Spleen (tissue), 11 donors: Measurements from ENCODE around the gene NIPA2. TPM values are rescaled to one million over a fixed set of nuclear protein-coding genes. Genes with fewer than 3 reads are reported as not detected.

ENCODE experiments used
- DNase-seq: peaks from one replicate; pipeline ENCODE4 v3.0.0-alpha.2; 2020
- H3K27ac ChIP-seq, 8 donors: fragments of 200-600 bp; sonication (generic) in 7 of 8; 1 replicate in 4 of 8; 2 replicates in 4 of 8; pipeline versions ENCODE4 v1.5.0 to v1.8.0; 2016 to 2021; ENCODE audit warnings: inconsistent platforms in 4 of 8, mild to moderate bottlenecking in 4 of 8, moderate library complexity in 1 of 8
- H3K27me3 ChIP-seq, 7 donors: fragments of 200-600 bp; sonication (generic) in 6 of 7; replicated peaks in 1 of 7; 1 replicate in 4 of 7; 2 replicates in 3 of 7; pipeline versions ENCODE4 v1.5.0 to v1.8.0; 2016 to 2021; ENCODE audit warnings: inconsistent platforms in 3 of 7, mild to moderate bottlenecking in 1 of 7
- H3K36me3 ChIP-seq, 6 donors: fragments of 200-600 bp; sonication (generic) in 5 of 6; 1 replicate in 4 of 6; 2 replicates in 2 of 6; pipeline versions ENCODE4 v1.5.0 to v1.8.0; 2016 to 2021; ENCODE audit warnings: inconsistent platforms in 2 of 6
- H3K4me1 ChIP-seq, 6 donors: fragments of 200-600 bp; sonication (generic) in 5 of 6; 1 replicate in 3 of 6; 2 replicates in 3 of 6; pipeline versions ENCODE4 v1.5.0 to v1.8.0; 2016 to 2021; ENCODE audit warnings: inconsistent platforms in 3 of 6
- H3K4me3 ChIP-seq, 8 donors: fragments of 200-600 bp; sonication (generic) in 7 of 8; 1 replicate in 4 of 8; 2 replicates in 4 of 8; pipeline versions ENCODE4 v1.5.0 to v1.8.0; 2016 to 2021; ENCODE audit warnings: inconsistent platforms in 4 of 8, mild to moderate bottlenecking in 4 of 8, moderate library complexity in 2 of 8
- H3K9me3 ChIP-seq, 8 donors: fragments of 200-600 bp; sonication (generic) in 7 of 8; 1 replicate in 4 of 8; 2 replicates in 4 of 8; pipeline versions ENCODE4 v1.5.0 to v1.8.0; 2016 to 2021; ENCODE audit warnings: inconsistent platforms in 4 of 8
- POLR2A ChIP-seq, 3 donors: fragments of 450-650 bp; IDR thresholded peaks; one replicate each; pipeline ENCODE4 v1.5.1; 2017; ENCODE audit warnings: antibody characterized with exemption in 3 of 3, mild to moderate bottlenecking in 1 of 3
- POLR2AphosphoS5 ChIP-seq, 3 donors: sonication (generic); formaldehyde crosslinking; IDR thresholded peaks; one replicate each; pipeline ENCODE4 v1.5.1; 2017; ENCODE audit warnings: antibody characterized with exemption in 3 of 3
- WGBS, 5 donors: extraction: QIAGEN DNeasy Blood & Tissue Kit in 3 of 5; methylation state at CpG; one replicate each; pipeline versions ENCODE4 v1.1.5 to v1.1.7; 2013 to 2018; 5-methylcytosine and 5-hydroxymethylcytosine counted together
- intact Hi-C: fragments of 100-400 bp; cut with DNase I; formaldehyde crosslinking; loops from one replicate; pipeline ENCODE4 v1.15.0; 2023; ENCODE audit warnings: low total_unique reads
- polyA plus RNA-seq, 3 donors: library from polyadenylated mRNA; stranded (reverse); fragments of 200-250 nt; gene quantifications; one replicate each; pipeline ENCODE4 v1.2.1, GENCODE V29; 2013
- total RNA-seq, 7 donors: library from RNA; depleted of rRNA in 3 of 7; stranded (reverse); fragments of >200 nt in 3 of 7; fragmentation: NEBNext Ultra II Directional in 4 of 7; extraction: Animal tissue kit (Norgen Biotek cat#: 25700) in 4 of 7; gene quantifications; one replicate each; pipeline versions ENCODE4 v1.1.0 to v1.2.1, GENCODE V29; 2016 to 2021
- TF ChIP-seq, protein P1 (sequence below), 11 experiments: fragments of 200-600 bp in 7 of 11; fragments of 450-650 bp in 4 of 11; sonication (generic) in 4 of 11; IDR thresholded peaks in 8 of 11; conservative IDR thresholded peaks in 3 of 11; 1 replicate in 7 of 11; 2 replicates in 4 of 11; pipeline versions ENCODE4 v1.4.0 to v1.8.0; 2016 to 2021; ENCODE audit warnings: antibody characterized with exemption in 11 of 11, inconsistent platforms in 4 of 11, mild to moderate bottlenecking in 1 of 11
- donor health status: healthy with polysubstance abuse.
- donor health status: DM: no; HTN: no; CAD: no; lungs with moderate emphysema.
- donor health status: DM: no; HTN: no; CAD: no.
- donor health status: Bipolar disorder and iron deficiency.
- donor health status: healthy.
- donor health status: DM: no; HTN: no; CAD: no.
- donor health status: DM: yes; HTN: yes; CAD: no.

Gene NIPA2
- total and polyA plus RNA-seq, 10 donors, result 18.4 to 91.4 (median 52.8) TPM

DNA sequence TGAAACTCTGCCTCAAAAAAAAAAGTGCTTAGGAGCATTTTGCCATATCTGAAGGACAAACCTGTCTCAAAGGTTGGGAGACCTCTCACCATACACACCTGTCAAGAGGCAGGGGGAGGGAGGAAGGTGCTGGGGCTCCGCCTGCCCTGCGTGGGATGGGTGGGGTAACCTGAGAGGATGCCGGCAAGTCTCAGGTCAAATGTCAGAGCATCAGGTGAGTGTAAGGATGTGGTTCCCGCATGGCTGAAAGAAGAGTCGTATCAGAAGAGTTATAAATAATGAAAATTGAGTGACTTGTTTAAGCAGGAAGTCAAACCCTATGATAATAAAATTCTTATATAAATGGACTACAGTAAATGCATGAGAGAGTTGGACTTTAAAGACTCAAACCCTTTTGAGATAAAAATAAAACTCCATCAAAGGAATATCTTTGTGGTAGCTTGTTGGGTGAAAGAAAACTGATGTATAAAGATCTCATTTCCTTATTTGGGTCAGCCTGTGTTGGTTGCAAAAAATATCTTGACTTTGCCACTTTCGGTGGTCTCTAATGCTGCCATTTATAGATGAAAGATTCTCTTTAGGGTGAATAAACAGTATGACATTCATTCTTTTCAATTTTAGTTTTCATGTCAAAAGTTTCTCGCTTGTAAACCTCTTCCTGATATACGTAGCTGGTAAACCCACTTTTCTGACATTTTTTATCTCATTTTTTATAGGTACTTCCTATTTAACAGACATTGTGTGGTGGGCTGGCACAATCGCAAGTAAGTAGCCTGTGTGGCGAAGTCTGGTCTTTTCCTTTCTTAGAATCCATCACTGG is 28.2 kb upstream of the NIPA2 start:
- intact Hi-C loops, result no loop called here
- DNase-seq, result no peak
- 57 to 72% (median 70%) methylated on average over 10 of the region's 10 CpGs for WGBS, 5 donors
- H3K27ac ChIP-seq, result no peak overlapping the region
- H3K4me3 ChIP-seq, result no peak overlapping the region
- peaks cover 0 to 10% (median 0%) of the 10 kb centered on the region in 6 donors for H3K4me1 ChIP-seq
- H3K36me3 ChIP-seq, result peaks cover 0 to 36% (median 0%) of the 10 kb centered on the region in 6 donors
- H3K9me3 ChIP-seq, result no peaks in the 10 kb centered on the region
- no peak for TF ChIP-seq POLR2AphosphoS5 (IDR thresholded peaks at IDR 0.05)
- TF ChIP-seq, protein P1, sequence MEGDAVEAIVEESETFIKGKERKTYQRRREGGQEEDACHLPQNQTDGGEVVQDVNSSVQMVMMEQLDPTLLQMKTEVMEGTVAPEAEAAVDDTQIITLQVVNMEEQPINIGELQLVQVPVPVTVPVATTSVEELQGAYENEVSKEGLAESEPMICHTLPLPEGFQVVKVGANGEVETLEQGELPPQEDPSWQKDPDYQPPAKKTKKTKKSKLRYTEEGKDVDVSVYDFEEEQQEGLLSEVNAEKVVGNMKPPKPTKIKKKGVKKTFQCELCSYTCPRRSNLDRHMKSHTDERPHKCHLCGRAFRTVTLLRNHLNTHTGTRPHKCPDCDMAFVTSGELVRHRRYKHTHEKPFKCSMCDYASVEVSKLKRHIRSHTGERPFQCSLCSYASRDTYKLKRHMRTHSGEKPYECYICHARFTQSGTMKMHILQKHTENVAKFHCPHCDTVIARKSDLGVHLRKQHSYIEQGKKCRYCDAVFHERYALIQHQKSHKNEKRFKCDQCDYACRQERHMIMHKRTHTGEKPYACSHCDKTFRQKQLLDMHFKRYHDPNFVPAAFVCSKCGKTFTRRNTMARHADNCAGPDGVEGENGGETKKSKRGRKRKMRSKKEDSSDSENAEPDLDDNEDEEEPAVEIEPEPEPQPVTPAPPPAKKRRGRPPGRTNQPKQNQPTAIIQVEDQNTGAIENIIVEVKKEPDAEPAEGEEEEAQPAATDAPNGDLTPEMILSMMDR (IDR thresholded peaks at IDR 0.05 in 8 of 11, conservative IDR thresholded peaks at IDR 0.05 in 3 of 11), result no peak
- no peak for TF ChIP-seq POLR2A (IDR thresholded peaks at IDR 0.05)
- no peaks in the 10 kb centered on the region for H3K27me3 ChIP-seq

DNA sequence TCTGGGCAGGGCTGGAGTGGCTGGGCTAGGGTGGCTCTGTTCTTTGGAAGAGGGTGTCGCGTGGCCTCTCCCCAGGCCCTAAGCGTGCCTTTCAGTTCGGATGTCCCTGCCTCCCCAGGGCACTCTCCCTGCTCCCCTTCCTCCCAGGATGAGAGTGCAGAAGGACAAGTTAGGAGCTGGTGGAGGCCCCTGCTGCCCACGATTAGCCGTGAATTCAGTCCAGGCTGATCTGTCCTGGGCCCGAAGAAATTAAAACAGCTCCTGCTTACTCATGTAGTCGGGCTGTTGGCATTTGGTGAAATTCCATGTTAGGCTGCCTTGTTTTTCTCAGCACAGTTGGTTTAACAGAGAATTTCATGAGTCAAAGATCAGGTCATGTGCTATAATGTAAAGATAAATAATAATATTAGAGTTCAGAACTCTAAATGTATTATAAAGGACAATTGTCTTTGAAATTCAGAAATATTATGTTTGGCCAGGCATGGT is 27.6 kb upstream of the NIPA2 start:
- H3K4me3 ChIP-seq, result no peak overlapping the region
- H3K4me1 ChIP-seq, result peaks cover 0 to 10% (median 0%) of the 10 kb centered on the region in 6 donors
- no peaks in the 10 kb centered on the region for H3K27me3 ChIP-seq
- 93 to 98% (median 94%) methylated on average over 8 of the region's 8 CpGs for WGBS, 5 donors
- H3K9me3 ChIP-seq, result no peaks in the 10 kb centered on the region
- no peak for DNase-seq
- H3K36me3 ChIP-seq, result peaks cover 0 to 36% (median 0%) of the 10 kb centered on the region in 6 donors
- TF ChIP-seq POLR2AphosphoS5 (IDR thresholded peaks at IDR 0.05) (no peak), POLR2A (IDR thresholded peaks at IDR 0.05) (no peak)
- TF ChIP-seq, protein P1 (IDR thresholded peaks at IDR 0.05 in 8 of 11, conservative IDR thresholded peaks at IDR 0.05 in 3 of 11), result no peak
- no peak overlapping the region for H3K27ac ChIP-seq
- intact Hi-C loops, result no loop called here

DNA sequence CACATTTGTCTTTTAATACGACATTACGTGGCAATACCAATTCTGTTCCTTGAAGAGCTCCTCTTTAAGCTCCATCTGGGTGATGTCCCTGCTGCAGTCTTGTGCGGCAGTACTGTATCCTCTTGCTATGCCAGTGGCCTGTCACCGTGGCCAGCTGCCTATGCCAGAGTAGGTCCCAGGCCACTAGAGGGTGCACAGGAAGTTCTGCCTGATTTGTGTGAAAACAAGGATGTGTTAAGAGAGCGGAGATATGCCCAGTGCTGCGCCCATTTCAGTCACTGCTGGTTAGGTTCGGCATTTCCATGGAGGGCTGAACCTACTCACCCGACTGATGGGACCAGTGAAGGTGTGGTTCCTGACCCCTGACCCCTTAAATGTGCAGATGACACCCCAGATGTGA is 26.8 kb upstream of the NIPA2 start:
- Histone ChIP-seq H3K36me3 (peaks cover 0 to 36% (median 0%) of the 10 kb centered on the region in 6 donors), H3K4me3 (no peak overlapping the region), H3K4me1 (peaks cover 0 to 10% (median 0%) of the 10 kb centered on the region in 6 donors), H3K27ac (peak overlapping the region in 2 of 8 donors; percentile 18 to 26), H3K9me3 (no peaks in the 10 kb centered on the region), H3K27me3 (no peaks in the 10 kb centered on the region)
- intact Hi-C loops, result no loop called here
- no peak for DNase-seq
- TF ChIP-seq, protein P1 (IDR thresholded peaks at IDR 0.05 in 8 of 11, conservative IDR thresholded peaks at IDR 0.05 in 3 of 11), result peak in 8 of 11 experiments; percentile 12 to 65 (median 42)
- TF ChIP-seq POLR2AphosphoS5 (IDR thresholded peaks at IDR 0.05) (peak in 1 of 3 donors; percentile 32), POLR2A (IDR thresholded peaks at IDR 0.05) (no peak)
- 70 to 78% (median 75%) methylated on average over 6 to 8 of the region's 8 CpGs for WGBS, 5 donors

DNA sequence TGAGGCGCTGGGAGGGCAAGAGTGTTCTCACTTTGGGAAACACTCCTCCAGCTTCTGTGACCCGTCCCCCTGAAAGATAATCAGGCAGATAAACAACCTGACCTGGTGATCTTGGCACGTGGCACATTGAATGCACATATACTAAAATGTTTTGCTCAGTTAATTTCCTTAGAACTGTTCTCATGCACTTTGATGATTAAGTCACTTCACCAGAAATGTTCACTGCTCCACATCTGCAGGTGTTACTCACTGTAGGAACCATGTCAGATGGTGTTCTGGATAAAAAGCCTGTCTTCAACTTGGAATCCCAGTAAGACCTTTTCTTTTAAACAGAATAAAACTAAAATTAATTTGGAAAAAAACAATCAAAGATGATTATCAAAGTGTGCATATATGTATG is 24.6 kb upstream of the NIPA2 start:
- H3K27me3 ChIP-seq, result no peaks in the 10 kb centered on the region
- H3K4me1 ChIP-seq, result peaks cover 0 to 10% (median 0%) of the 10 kb centered on the region in 6 donors
- intact Hi-C loops, result no loop called here
- DNase-seq, result no peak
- H3K36me3 ChIP-seq, result peaks cover 0 to 36% (median 0%) of the 10 kb centered on the region in 6 donors
- TF ChIP-seq, protein P1 (IDR thresholded peaks at IDR 0.05 in 8 of 11, conservative IDR thresholded peaks at IDR 0.05 in 3 of 11), result no peak
- no peak for TF ChIP-seq POLR2AphosphoS5 (IDR thresholded peaks at IDR 0.05)
- TF ChIP-seq POLR2A (IDR thresholded peaks at IDR 0.05), result no peak
- H3K27ac ChIP-seq, result no peak overlapping the region
- no peak overlapping the region for H3K4me3 ChIP-seq
- no peaks in the 10 kb centered on the region for H3K9me3 ChIP-seq
- 90 to 94% (median 92%) methylated on average over 3 of the region's 3 CpGs for WGBS, 5 donors
